ENCODE measurements around the gene MED15. TPM values are rescaled to one million over a fixed set of nuclear protein-coding genes. Genes with fewer than 3 reads are reported as not detected.

Gene MED15
- total RNA-seq, 1 donor from 2014 or later, result 11.4 TPM

- H3K4me2 ChIP-seq, result no peak overlapping the region
- no peak overlapping the region for H2AFZ ChIP-seq (replicated peaks)
- H3K9me3 ChIP-seq (ENCODE audit: low read depth), result no peaks in the 10 kb centered on the region
- no peak overlapping the region for H3K4me3 ChIP-seq
- H3K27me3 ChIP-seq, result no peaks in the 10 kb centered on the region
- Mint-ChIP-seq H3K4me3 (no peak overlapping the region), H3K36me3 (peaks cover 36% of the 10 kb centered on the region), H3K9me3 (peaks cover 7% of the 10 kb centered on the region), H3K27me3 (ENCODE audit: insufficient read depth, low read depth) (peaks cover 4% of the 10 kb centered on the region), H3K4me1 (peaks cover 12% of the 10 kb centered on the region), H3K27ac (peak overlapping the region; percentile 3)
- H3K36me3 ChIP-seq, result no peaks in the 10 kb centered on the region
- no peak overlapping the region for H3K9ac ChIP-seq
- no peaks in the 10 kb centered on the region for H3F3A ChIP-seq (ENCODE audit: low read depth)
- peaks cover 36% of the 10 kb centered on the region for H4K20me1 ChIP-seq (ENCODE audit: low read depth)
- no peak for DNase-seq (ENCODE audit: low spot score)
- no peak for TF ChIP-seq EZH2phosphoT487 (IDR thresholded peaks at IDR 0.05)
- TF ChIP-seq, protein P1, sequence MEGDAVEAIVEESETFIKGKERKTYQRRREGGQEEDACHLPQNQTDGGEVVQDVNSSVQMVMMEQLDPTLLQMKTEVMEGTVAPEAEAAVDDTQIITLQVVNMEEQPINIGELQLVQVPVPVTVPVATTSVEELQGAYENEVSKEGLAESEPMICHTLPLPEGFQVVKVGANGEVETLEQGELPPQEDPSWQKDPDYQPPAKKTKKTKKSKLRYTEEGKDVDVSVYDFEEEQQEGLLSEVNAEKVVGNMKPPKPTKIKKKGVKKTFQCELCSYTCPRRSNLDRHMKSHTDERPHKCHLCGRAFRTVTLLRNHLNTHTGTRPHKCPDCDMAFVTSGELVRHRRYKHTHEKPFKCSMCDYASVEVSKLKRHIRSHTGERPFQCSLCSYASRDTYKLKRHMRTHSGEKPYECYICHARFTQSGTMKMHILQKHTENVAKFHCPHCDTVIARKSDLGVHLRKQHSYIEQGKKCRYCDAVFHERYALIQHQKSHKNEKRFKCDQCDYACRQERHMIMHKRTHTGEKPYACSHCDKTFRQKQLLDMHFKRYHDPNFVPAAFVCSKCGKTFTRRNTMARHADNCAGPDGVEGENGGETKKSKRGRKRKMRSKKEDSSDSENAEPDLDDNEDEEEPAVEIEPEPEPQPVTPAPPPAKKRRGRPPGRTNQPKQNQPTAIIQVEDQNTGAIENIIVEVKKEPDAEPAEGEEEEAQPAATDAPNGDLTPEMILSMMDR (IDR thresholded peaks at IDR 0.05), result no peak
- no peak for TF ChIP-seq EZH2 (IDR thresholded peaks at IDR 0.05)
- no peaks in the 10 kb centered on the region for H3K79me2 ChIP-seq (ENCODE audit: low read depth)
- H3K4me1 ChIP-seq, result no peaks in the 10 kb centered on the region
- no peak overlapping the region for H3K27ac ChIP-seq
These were observed 21.2 kb upstream of the MED15 start for GRCh38 chr22:20486229-20486628.

- Mint-ChIP-seq H3K4me1 (peaks cover 14% of the 10 kb centered on the region), H3K27me3 (ENCODE audit: insufficient read depth, low read depth) (peaks cover 4% of the 10 kb centered on the region), H3K9me3 (peaks cover 7% of the 10 kb centered on the region), H3K27ac (no peak overlapping the region), H3K36me3 (peaks cover 38% of the 10 kb centered on the region), H3K4me3 (no peak overlapping the region)
- no peak overlapping the region for H3K27ac ChIP-seq
- H4K20me1 ChIP-seq (ENCODE audit: low read depth), result peaks cover 40% of the 10 kb centered on the region
- TF ChIP-seq, protein P1 (IDR thresholded peaks at IDR 0.05), result no peak
- TF ChIP-seq EZH2phosphoT487 (IDR thresholded peaks at IDR 0.05) (no peak), EZH2 (IDR thresholded peaks at IDR 0.05) (no peak)
- no peaks in the 10 kb centered on the region for H3K36me3 ChIP-seq
- H3K27me3 ChIP-seq, result no peaks in the 10 kb centered on the region
- H3K4me2 ChIP-seq, result no peak overlapping the region
- no peak overlapping the region for H2AFZ ChIP-seq (replicated peaks)
- no peak overlapping the region for H3K9ac ChIP-seq
- no peaks in the 10 kb centered on the region for H3K9me3 ChIP-seq (ENCODE audit: low read depth)
- peaks cover 6% of the 10 kb centered on the region for H3K79me2 ChIP-seq (ENCODE audit: low read depth)
- H3K4me3 ChIP-seq, result no peak overlapping the region
- no peaks in the 10 kb centered on the region for H3F3A ChIP-seq (ENCODE audit: low read depth)
- no peak for DNase-seq (ENCODE audit: low spot score)
- H3K4me1 ChIP-seq, result no peaks in the 10 kb centered on the region
These were observed 19.7 kb upstream of the MED15 start for GRCh38 chr22:20487715-20488114.

- Histone ChIP-seq H3K4me3 (no peak overlapping the region), H4K20me1 (ENCODE audit: low read depth) (peaks cover 50% of the 10 kb centered on the region), H3K79me2 (ENCODE audit: low read depth) (peaks cover 19% of the 10 kb centered on the region), H3K9me3 (ENCODE audit: low read depth) (no peaks in the 10 kb centered on the region), H3K9ac (peak overlapping the region; percentile 37), H3F3A (ENCODE audit: low read depth) (no peaks in the 10 kb centered on the region), H3K27me3 (peaks cover 3% of the 10 kb centered on the region), H2AFZ (replicated peaks) (no peak overlapping the region), H3K36me3 (no peaks in the 10 kb centered on the region), H3K4me2 (no peak overlapping the region), H3K27ac (no peak overlapping the region), H3K4me1 (no peaks in the 10 kb centered on the region)
- Mint-ChIP-seq H3K4me3 (no peak overlapping the region), H3K27me3 (ENCODE audit: insufficient read depth, low read depth) (peaks cover 2% of the 10 kb centered on the region), H3K4me1 (peaks cover 19% of the 10 kb centered on the region), H3K27ac (no peak overlapping the region), H3K36me3 (peaks cover 32% of the 10 kb centered on the region), H3K9me3 (no peaks in the 10 kb centered on the region)
- peak; percentile 6 for DNase-seq (ENCODE audit: low spot score)
- TF ChIP-seq, protein P1 (IDR thresholded peaks at IDR 0.05), result no peak
- no peak for TF ChIP-seq EZH2phosphoT487 (IDR thresholded peaks at IDR 0.05)
These were observed 18.5 kb upstream of the MED15 start for GRCh38 chr22:20488946-20489345.

Measured in neural progenitor cell (in vitro differentiated cells).